H9 (cell line): ENCODE results near the gene APP. TPM values are rescaled to one million over a fixed set of nuclear protein-coding genes. Genes with fewer than 3 reads are reported as not detected.

ENCODE experiments used
- DNase-seq: peaks from one replicate; pipeline ENCODE4 v3.0.0-alpha.2; 2017
- H2AFZ ChIP-seq: one replicate; pipeline ENCODE4 v1.6.1; 2013; ENCODE audit warnings: mild to moderate bottlenecking, low read length, control low read depth, moderate library complexity
- H2AK5ac ChIP-seq: 2 replicates; pipeline ENCODE4 v1.6.1; 2013; ENCODE audit warnings: low read length, control low read depth, mixed read lengths; ENCODE audit not compliant: insufficient read length
- H2BK120ac ChIP-seq: one replicate; pipeline ENCODE4 v1.6.1; 2013; ENCODE audit warnings: low read depth, mild to moderate bottlenecking, low read length, control low read depth, inconsistent platforms; ENCODE audit not compliant: poor library complexity, severe bottlenecking
- H2BK12ac ChIP-seq: 2 replicates; pipeline ENCODE4 v1.6.1; 2013; ENCODE audit warnings: low read length, control low read depth, mixed read lengths, low read depth; ENCODE audit not compliant: insufficient read length
- H2BK15ac ChIP-seq: 2 replicates; pipeline ENCODE4 v1.6.1; 2013; ENCODE audit warnings: low read depth, low read length, control low read depth
- H2BK20ac ChIP-seq: one replicate; pipeline ENCODE4 v1.6.1; 2013; ENCODE audit warnings: low read depth, mild to moderate bottlenecking, low read length, control low read depth, inconsistent platforms; ENCODE audit not compliant: poor library complexity, severe bottlenecking
- H2BK5ac ChIP-seq: 2 replicates; pipeline ENCODE4 v1.6.1; 2013; ENCODE audit warnings: low read length, control low read depth, mixed read lengths; ENCODE audit not compliant: insufficient read length
- H3K14ac ChIP-seq: 2 replicates; pipeline ENCODE4 v1.6.1; 2013; ENCODE audit warnings: low read length, control low read depth; ENCODE audit not compliant: insufficient read depth
- H3K18ac ChIP-seq: 2 replicates; pipeline ENCODE4 v1.6.1; 2013; ENCODE audit warnings: low read depth, mild to moderate bottlenecking, mixed read lengths, low read length, control low read depth; ENCODE audit not compliant: insufficient read length
- H3K23ac ChIP-seq: 2 replicates; pipeline ENCODE4 v1.6.1; 2013; ENCODE audit warnings: low read length, control low read depth, mixed read lengths, low read depth; ENCODE audit not compliant: insufficient read length
- H3K23me2 ChIP-seq: 2 replicates; pipeline ENCODE4 v1.6.1; 2013; ENCODE audit warnings: low read depth, mild to moderate bottlenecking, mixed read lengths, low read length, control low read depth; ENCODE audit not compliant: insufficient read length, poor library complexity, severe bottlenecking
- H3K27ac ChIP-seq: 2 replicates; pipeline ENCODE4 v1.5.1; 2013; ENCODE audit warnings: low read length, control low read depth, mixed read lengths, low read depth; ENCODE audit not compliant: insufficient read length
- H3K27me3 ChIP-seq: 2 replicates; pipeline ENCODE4 v1.6.1; 2013; ENCODE audit warnings: low read length, control low read depth, inconsistent platforms; ENCODE audit not compliant: insufficient read depth
- H3K4ac ChIP-seq: 2 replicates; pipeline ENCODE4 v1.6.1; 2013; ENCODE audit warnings: low read depth, mild to moderate bottlenecking, control low read depth, inconsistent platforms, low read length, moderate library complexity
- H3K4me1 ChIP-seq: 2 replicates; pipeline ENCODE4 v1.6.1; 2013; ENCODE audit warnings: low read length, control low read depth, inconsistent platforms; ENCODE audit not compliant: insufficient read depth
- H3K4me2 ChIP-seq: 2 replicates; pipeline ENCODE4 v1.6.1; 2013; ENCODE audit warnings: low read length, control low read depth, mixed read lengths; ENCODE audit not compliant: insufficient read length, insufficient read depth
- H3K56ac ChIP-seq: 2 replicates; pipeline ENCODE4 v1.6.1; 2013; ENCODE audit warnings: low read depth, mild to moderate bottlenecking, mixed read lengths, low read length, control low read depth; ENCODE audit not compliant: insufficient read length
- H3K79me1 ChIP-seq: 2 replicates; pipeline ENCODE4 v1.6.1; 2013; ENCODE audit warnings: low read depth, mild to moderate bottlenecking, moderate library complexity, low read length, control low read depth, inconsistent platforms; ENCODE audit not compliant: insufficient read depth, poor library complexity, severe bottlenecking
- H3K79me2 ChIP-seq: 2 replicates; pipeline ENCODE4 v1.6.1; 2013; ENCODE audit warnings: low read length, control low read depth, inconsistent platforms; ENCODE audit not compliant: insufficient read depth
- H3K9ac ChIP-seq: 2 replicates; pipeline ENCODE4 v1.6.1; 2013; ENCODE audit warnings: low read length, control low read depth, mixed read lengths; ENCODE audit not compliant: insufficient read length; ENCODE audit errors: extremely low read depth
- H3K9me3 ChIP-seq: one replicate; pipeline ENCODE4 v1.6.1; 2013; ENCODE audit warnings: low read depth, low read length, inconsistent platforms; ENCODE audit not compliant: control insufficient read depth
- H3T11ph ChIP-seq: one replicate; pipeline ENCODE4 v1.6.1; 2013; ENCODE audit warnings: mild to moderate bottlenecking, low read length, control low read depth, inconsistent platforms
- H4K20me1 ChIP-seq: one replicate; pipeline ENCODE4 v1.6.1; 2013; ENCODE audit not compliant: control insufficient read depth, insufficient read length, insufficient read depth
- H4K5ac ChIP-seq: 2 replicates; pipeline ENCODE4 v1.6.1; 2013; ENCODE audit warnings: low read depth, mild to moderate bottlenecking, mixed read lengths, low read length, control low read depth; ENCODE audit not compliant: insufficient read length
- H4K8ac ChIP-seq: replicated peaks from 2 replicates; pipeline ENCODE4 v1.6.1; 2013; ENCODE audit warnings: low read length, control low read depth, mixed read lengths, low read depth; ENCODE audit not compliant: insufficient read length
- H4K91ac ChIP-seq: 2 replicates; pipeline ENCODE4 v1.6.1; 2013; ENCODE audit warnings: low read depth, mild to moderate bottlenecking, moderate library complexity, mixed read lengths, low read length, control low read depth; ENCODE audit not compliant: insufficient read length
- H3K27ac Mint-ChIP-seq, 3 experiments: 2 replicates in 2 of 3; 3 replicates in 1 of 3; pipeline ENCODE4 v1.8.0; 2020 to 2021; ENCODE audit warnings: mixed read lengths in 3 of 3, mild to moderate bottlenecking in 1 of 3, moderate library complexity in 1 of 3
- H3K27me3 Mint-ChIP-seq: 2 replicates; pipeline ENCODE4 v1.8.0; 2021; ENCODE audit warnings: low read depth, mild to moderate bottlenecking, moderate library complexity, mixed read lengths
- H3K36me3 Mint-ChIP-seq, 3 experiments: 2 replicates in 2 of 3; 3 replicates in 1 of 3; pipeline ENCODE4 v1.8.0; 2020 to 2021; ENCODE audit warnings: low read depth in 3 of 3, mixed read lengths in 3 of 3; ENCODE audit not compliant: insufficient read depth in 1 of 3
- H3K4me1 Mint-ChIP-seq, 2 experiments: 2 replicates each; pipeline ENCODE4 v1.8.0; 2020; ENCODE audit warnings: mixed read lengths in 2 of 2
- H3K4me3 Mint-ChIP-seq, 2 experiments: 2 replicates in 1 of 2; 3 replicates in 1 of 2; pipeline ENCODE4 v1.8.0; 2020 to 2021; ENCODE audit warnings: mild to moderate bottlenecking in 2 of 2, mixed read lengths in 2 of 2, moderate library complexity in 1 of 2
- H3K9me3 Mint-ChIP-seq, 2 experiments: 2 replicates in 1 of 2; 3 replicates in 1 of 2; pipeline ENCODE4 v1.8.0; 2020; ENCODE audit warnings: mild to moderate bottlenecking in 2 of 2, mixed read lengths in 2 of 2, moderate library complexity in 1 of 2
- WGBS: extraction: QIAGEN DNeasy Blood & Tissue Kit; methylation state at CpG from one replicate; pipeline ENCODE4 v1.1.7; 2013; ENCODE audit warnings: missing lambda C conversion rate, low lambda C conversion rate, mixed read lengths; ENCODE audit not compliant: insufficient read length; ENCODE audit errors: extremely low coverage; 5-methylcytosine and 5-hydroxymethylcytosine counted together
- total RNA-seq: library from RNA; stranded (reverse); gene quantifications from 2 replicates; pipeline ENCODE4 v1.2.1, GENCODE V29; 2021
- TF ChIP-seq, protein P1 (sequence below): fragments of 200-600 bp; sonication (generic); conservative IDR thresholded peaks from 3 replicates; pipeline ENCODE4 v1.8.0; 2021; ENCODE audit warnings: antibody characterized with exemption, mild to moderate bottlenecking

APP gene
- total RNA-seq, 1 experiment from 2014 or later, result 380 TPM

DNA sequence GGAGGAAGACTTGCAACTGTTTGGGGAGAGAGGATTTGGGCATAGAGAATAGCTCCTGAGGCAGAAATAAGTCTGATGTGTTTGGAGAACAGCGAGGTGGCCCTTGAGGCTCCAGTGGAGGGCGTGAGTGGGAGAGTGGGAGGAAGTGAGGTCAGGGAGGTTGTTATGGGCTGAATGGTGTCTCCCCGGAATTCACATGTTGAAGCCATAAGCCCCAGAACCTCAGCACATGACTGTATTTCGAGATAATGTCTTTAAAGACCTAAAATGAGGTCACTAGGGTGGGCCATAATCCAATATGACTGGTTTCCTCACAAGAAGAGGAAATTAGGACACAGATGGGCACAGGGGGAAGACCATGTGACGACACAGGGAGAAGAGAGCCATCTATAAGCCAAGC, 17.9 kb upstream of the APP start:
- no peak overlapping the region for H2BK20ac ChIP-seq
- no peak overlapping the region for H3T11ph ChIP-seq
- no peak overlapping the region for H3K56ac ChIP-seq
- no peak overlapping the region for H2AK5ac ChIP-seq
- H2AFZ ChIP-seq, result no peak overlapping the region
- H3K4me2 ChIP-seq, result no peak overlapping the region
- no peaks in the 10 kb centered on the region for H3K27me3 ChIP-seq
- no peak overlapping the region for H2BK15ac ChIP-seq
- no peak overlapping the region for H3K14ac ChIP-seq
- H3K23ac ChIP-seq, result no peak overlapping the region
- peaks cover 2% of the 10 kb centered on the region for H3K23me2 ChIP-seq
- no peak overlapping the region for H4K5ac ChIP-seq
- no peak overlapping the region for H2BK120ac ChIP-seq
- H3K27ac ChIP-seq, result no peak overlapping the region
- no peaks in the 10 kb centered on the region for H3K4me1 Mint-ChIP-seq
- H3K9ac ChIP-seq, result no peak overlapping the region
- no peaks in the 10 kb centered on the region for H3K79me2 ChIP-seq
- peaks cover 11 to 22% of the 10 kb centered on the region in 2 experiments for H3K9me3 Mint-ChIP-seq
- no CpG with 5 or more reads among the region's 5 CpGs for WGBS
- H2BK12ac ChIP-seq, result no peak overlapping the region
- no peaks in the 10 kb centered on the region for H4K20me1 ChIP-seq
- no peak overlapping the region for H3K27ac Mint-ChIP-seq
- no peak overlapping the region for H2BK5ac ChIP-seq
- H3K4me1 ChIP-seq, result no peaks in the 10 kb centered on the region; the same call in 1 of the 2 replicates
- no peak overlapping the region for H3K4ac ChIP-seq
- no peak overlapping the region for H3K18ac ChIP-seq
- DNase-seq, result no peak
- H3K4me3 Mint-ChIP-seq, result no peak overlapping the region
- H4K91ac ChIP-seq, result no peak overlapping the region
- H3K27me3 Mint-ChIP-seq, result no peaks in the 10 kb centered on the region
- H3K9me3 ChIP-seq, result no peaks in the 10 kb centered on the region
- TF ChIP-seq, protein P1, sequence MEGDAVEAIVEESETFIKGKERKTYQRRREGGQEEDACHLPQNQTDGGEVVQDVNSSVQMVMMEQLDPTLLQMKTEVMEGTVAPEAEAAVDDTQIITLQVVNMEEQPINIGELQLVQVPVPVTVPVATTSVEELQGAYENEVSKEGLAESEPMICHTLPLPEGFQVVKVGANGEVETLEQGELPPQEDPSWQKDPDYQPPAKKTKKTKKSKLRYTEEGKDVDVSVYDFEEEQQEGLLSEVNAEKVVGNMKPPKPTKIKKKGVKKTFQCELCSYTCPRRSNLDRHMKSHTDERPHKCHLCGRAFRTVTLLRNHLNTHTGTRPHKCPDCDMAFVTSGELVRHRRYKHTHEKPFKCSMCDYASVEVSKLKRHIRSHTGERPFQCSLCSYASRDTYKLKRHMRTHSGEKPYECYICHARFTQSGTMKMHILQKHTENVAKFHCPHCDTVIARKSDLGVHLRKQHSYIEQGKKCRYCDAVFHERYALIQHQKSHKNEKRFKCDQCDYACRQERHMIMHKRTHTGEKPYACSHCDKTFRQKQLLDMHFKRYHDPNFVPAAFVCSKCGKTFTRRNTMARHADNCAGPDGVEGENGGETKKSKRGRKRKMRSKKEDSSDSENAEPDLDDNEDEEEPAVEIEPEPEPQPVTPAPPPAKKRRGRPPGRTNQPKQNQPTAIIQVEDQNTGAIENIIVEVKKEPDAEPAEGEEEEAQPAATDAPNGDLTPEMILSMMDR, result no peak
- H3K79me1 ChIP-seq, result no peaks in the 10 kb centered on the region
- H3K36me3 Mint-ChIP-seq, result peaks cover 12 to 22% (median 15%) of the 10 kb centered on the region in 3 experiments
- H4K8ac ChIP-seq, result no peak overlapping the region
